ENCODE data around the gene CYP26B1.

CYP26B1 gene

DNA sequence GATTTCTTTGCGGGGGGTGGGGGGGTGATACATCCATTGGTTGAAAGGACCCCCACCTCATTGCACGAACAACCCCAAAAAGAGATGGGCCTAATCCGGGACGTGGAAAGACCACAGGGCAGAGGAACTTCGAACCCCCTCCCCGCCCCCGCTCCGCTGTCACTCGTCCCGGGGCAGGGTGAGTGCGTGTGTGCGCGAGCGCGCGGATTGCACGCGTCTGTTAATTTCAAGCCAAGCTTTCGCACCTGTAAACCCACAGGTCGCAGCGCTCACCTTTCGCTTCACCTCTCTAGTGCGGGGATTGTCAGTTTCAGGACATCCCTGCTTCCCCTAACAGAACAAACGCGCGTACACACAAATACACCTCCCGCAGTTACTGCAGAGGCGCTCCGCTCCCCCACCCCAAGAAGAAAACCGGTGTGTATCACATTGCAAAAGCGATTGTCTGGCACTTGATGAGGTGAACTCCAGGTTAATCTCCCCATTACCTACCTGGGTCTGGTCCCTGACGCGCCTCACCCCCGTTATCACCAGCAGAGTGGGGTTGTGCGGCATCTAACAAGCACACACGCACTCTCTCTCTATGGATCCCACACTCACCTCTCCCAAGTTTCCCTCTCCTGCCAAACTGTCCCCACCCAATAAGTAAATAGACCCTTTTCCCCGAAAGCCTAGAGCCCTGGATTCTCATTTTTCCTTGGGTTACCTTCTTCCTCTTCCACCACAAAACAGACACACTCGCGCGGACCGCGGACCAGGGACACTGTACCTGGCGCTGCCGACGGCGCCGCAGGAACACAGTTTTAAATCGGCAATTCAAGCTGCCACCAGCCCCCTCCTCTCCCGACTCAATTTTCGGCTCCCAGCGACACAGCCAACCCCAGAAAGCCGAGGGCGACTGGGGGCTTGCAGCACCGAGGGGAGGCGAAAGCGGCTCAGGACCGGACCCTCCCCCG lies 1.0 kb downstream of the CYP26B1 start:
- TF ChIP-seq OSR1 (CRISPR knock-in tag; IDR thresholded peaks at IDR 0.05) (no peak), CREB5 (CRISPR knock-in tag; IDR thresholded peaks at IDR 0.05; ENCODE audit: low read depth) (0 out of 2 replicates have a peak, but pooled peaks have one; percentile 8)
- ATAC-seq = no peak

DNA sequence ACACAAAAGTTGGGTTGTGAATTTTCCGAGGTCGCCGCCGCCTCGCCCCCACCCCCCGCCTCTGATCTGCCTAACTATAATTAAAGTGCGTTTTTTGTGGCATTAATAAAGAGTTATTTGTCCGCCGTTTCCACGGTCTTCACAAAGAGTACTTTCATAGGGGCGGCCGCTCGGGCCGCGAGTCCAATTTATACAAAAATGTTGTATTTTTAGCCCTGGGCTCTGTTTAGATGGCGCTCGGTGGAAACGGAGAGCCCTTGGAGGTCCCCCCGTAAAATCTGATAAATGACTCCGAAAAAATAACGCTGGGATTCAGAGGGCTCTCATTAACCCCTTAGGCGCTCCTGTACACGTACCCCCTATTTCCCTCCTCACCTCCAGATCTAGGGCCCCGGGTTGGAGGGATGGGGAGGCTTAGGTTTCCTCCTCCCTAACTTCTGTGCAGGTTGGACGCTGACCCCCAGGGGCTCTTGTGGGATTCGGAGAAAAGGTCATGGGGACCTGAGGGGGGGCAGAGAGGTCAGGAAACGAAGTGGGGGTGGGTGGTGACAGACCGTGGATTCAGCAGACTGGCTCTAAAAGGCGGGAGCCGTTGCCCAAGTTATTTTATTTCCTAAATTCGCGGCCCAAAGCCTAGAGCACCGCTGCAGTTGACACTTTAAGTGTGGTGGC lies 1.9 kb downstream of the CYP26B1 start:
- ATAC-seq = no peak
- TF ChIP-seq, protein P1, sequence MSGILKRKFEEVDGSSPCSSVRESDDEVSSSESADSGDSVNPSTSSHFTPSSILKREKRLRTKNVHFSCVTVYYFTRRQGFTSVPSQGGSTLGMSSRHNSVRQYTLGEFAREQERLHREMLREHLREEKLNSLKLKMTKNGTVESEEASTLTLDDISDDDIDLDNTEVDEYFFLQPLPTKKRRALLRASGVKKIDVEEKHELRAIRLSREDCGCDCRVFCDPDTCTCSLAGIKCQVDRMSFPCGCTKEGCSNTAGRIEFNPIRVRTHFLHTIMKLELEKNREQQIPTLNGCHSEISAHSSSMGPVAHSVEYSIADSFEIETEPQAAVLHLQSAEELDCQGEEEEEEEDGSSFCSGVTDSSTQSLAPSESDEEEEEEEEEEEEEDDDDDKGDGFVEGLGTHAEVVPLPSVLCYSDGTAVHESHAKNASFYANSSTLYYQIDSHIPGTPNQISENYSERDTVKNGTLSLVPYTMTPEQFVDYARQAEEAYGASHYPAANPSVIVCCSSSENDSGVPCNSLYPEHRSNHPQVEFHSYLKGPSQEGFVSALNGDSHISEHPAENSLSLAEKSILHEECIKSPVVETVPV (CRISPR knock-in tag; IDR thresholded peaks at IDR 0.05) = peak; percentile 62; the same call in 1 of the 2 replicates
- TF ChIP-seq CREB5 (CRISPR knock-in tag; IDR thresholded peaks at IDR 0.05; ENCODE audit: low read depth) = peak; percentile 14; the same call in 1 of the 2 replicates
- no peak for TF ChIP-seq ZC3H10 (CRISPR knock-in tag; IDR thresholded peaks at IDR 0.05)

DNA sequence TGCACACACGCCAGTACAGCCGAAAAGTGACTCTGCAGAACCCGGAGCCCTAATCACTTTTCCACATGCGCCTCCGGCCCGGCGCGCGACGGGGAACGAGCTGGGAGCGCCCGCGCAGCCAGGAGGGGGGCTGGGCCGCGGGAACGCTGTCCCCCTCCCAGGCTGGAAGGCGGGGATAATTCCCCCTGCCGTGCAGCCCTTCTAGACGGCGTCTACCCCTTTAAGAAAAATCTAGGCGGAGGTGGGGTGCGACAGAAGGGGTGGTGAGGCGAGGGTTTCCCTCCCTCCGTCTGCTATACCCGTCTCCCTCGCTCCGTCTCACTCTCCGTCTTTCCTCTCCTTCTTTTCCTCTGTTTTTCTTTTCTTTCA lies 2.4 kb downstream of the CYP26B1 start:
- no peak for ATAC-seq
- TF ChIP-seq PPARA (CRISPR knock-in tag; IDR thresholded peaks at IDR 0.05; ENCODE audit: borderline replicate concordance) = no peak
- TF ChIP-seq, protein P1 (CRISPR knock-in tag; IDR thresholded peaks at IDR 0.05) = no peak
- TF ChIP-seq, protein P2, sequence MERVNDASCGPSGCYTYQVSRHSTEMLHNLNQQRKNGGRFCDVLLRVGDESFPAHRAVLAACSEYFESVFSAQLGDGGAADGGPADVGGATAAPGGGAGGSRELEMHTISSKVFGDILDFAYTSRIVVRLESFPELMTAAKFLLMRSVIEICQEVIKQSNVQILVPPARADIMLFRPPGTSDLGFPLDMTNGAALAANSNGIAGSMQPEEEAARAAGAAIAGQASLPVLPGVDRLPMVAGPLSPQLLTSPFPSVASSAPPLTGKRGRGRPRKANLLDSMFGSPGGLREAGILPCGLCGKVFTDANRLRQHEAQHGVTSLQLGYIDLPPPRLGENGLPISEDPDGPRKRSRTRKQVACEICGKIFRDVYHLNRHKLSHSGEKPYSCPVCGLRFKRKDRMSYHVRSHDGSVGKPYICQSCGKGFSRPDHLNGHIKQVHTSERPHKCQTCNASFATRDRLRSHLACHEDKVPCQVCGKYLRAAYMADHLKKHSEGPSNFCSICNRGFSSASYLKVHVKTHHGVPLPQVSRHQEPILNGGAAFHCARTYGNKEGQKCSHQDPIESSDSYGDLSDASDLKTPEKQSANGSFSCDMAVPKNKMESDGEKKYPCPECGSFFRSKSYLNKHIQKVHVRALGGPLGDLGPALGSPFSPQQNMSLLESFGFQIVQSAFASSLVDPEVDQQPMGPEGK (CRISPR knock-in tag; IDR thresholded peaks at IDR 0.05; ENCODE audit: borderline replicate concordance) = no peak
- TF ChIP-seq TCF4 (CRISPR knock-in tag; IDR thresholded peaks at IDR 0.05; ENCODE audit: borderline replicate concordance) = no peak
- TF ChIP-seq CREB5 (CRISPR knock-in tag; IDR thresholded peaks at IDR 0.05; ENCODE audit: low read depth) = no peak
- no peak for TF ChIP-seq ARNTL (CRISPR knock-in tag; IDR thresholded peaks at IDR 0.05; ENCODE audit: borderline replicate concordance, low read depth)
- TF ChIP-seq ZNF8 (CRISPR knock-in tag; IDR thresholded peaks at IDR 0.05) = no peak
- TF ChIP-seq TOX (CRISPR knock-in tag; IDR thresholded peaks at IDR 0.05; ENCODE audit: borderline replicate concordance) = no peak
- TF ChIP-seq CSDC2 (CRISPR knock-in tag; IDR thresholded peaks at IDR 0.05) = no peak
- TF ChIP-seq ESRRG (CRISPR knock-in tag; IDR thresholded peaks at IDR 0.05) = no peak
- TF ChIP-seq POU6F1 (CRISPR knock-in tag; IDR thresholded peaks at IDR 0.05; ENCODE audit: borderline replicate concordance, low read depth) = no peak
- TF ChIP-seq ZC3H10 (CRISPR knock-in tag; IDR thresholded peaks at IDR 0.05) = no peak
- no peak for TF ChIP-seq ZFP3 (CRISPR knock-in tag; IDR thresholded peaks at IDR 0.05)
